Measurements from ENCODE around the gene MT1A.
"Not testable (repeated sequence)": the region's sequence is repeated elsewhere in the genome, so short reads cannot be mapped to it uniquely, and the experiment has no call there.

Gene MT1A

DNA sequence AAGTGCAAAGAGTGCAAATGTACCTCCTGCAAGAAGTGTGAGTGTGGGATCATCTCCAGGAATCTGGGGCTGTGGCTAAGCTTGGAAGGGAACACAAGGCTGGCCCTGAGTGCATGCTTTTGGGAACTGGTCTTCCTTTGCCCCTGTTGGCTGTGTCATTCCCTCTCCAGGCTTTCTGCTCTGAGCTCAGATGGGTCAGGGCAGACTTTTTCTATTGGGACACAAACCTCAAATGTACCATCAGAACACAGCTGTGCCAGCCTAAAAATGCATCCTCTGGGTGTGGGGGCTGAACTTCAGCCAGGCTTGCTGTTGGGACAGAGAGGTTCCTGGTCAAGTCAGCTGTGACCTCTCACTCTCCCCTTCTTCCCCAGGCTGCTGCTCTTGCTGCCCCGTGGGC is 14.1 kb downstream of the MT1A start:
- in situ Hi-C loops (cut with HindIII; ENCODE audit: low sequenced_read_pairs), result loop anchor here (5.0 kb wide), 1 partner anchor 85 kb away; the partner anchor contains the start of gene MT4

- in situ Hi-C loops (cut with HindIII; ENCODE audit: low sequenced_read_pairs), result loop anchor here (5.0 kb wide), 1 partner anchor 86 kb away; the partner anchor contains the start of gene MT4
These were observed 14.8 kb downstream of the MT1A start for GRCh38 chr16:56653218-56653617.

DNA sequence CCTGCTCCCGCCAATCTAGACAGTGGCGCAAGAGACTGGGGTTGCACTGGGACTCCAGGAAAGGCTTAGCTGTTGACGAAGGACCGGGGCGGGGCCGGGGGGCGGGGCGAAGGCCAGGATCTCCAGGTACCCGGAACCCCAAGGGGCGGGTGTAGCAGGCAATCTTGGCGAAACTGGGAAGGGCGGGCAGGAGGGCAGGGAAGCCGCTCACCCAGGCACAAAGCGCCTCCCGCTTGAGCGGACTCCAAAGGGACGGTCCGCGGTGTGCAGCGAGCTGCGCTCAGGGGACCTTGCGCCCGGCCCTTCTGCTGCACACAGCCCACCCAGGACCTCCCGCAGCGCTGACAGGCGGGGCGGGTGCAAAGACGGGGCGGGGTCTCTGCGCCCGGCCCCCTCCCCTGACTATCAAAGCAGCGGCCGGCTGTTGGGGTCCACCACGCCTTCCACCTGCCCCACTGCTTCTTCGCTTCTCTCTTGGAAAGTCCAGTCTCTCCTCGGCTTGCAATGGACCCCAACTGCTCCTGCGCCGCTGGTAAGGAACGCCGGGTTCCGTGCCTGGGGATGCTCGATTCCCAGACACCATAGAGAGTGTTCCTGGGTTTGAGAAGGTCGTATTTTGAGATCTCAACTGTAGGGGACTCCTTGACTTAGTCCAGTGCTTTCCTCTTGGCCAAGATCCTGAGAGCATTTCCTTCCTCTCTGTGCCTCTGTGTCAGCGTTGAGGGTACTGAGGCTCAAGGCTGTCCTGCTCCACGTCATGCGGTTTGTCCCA is 19.3 kb downstream of the MT1A start, which contains the start of gene MT1F:
TSS of gene MT1F (plus strand) at position 405 of the 772 bp plus-strand sequence. CDS start at position 505, 100 bp downstream.
- in situ Hi-C loops (cut with HindIII; ENCODE audit: low sequenced_read_pairs), result no loop called here

GRCh38 chr16:56658327-56658875 is 19.9 kb downstream of the MT1A start:
- in situ Hi-C loops (cut with HindIII; ENCODE audit: low sequenced_read_pairs), result no loop called here

DNA sequence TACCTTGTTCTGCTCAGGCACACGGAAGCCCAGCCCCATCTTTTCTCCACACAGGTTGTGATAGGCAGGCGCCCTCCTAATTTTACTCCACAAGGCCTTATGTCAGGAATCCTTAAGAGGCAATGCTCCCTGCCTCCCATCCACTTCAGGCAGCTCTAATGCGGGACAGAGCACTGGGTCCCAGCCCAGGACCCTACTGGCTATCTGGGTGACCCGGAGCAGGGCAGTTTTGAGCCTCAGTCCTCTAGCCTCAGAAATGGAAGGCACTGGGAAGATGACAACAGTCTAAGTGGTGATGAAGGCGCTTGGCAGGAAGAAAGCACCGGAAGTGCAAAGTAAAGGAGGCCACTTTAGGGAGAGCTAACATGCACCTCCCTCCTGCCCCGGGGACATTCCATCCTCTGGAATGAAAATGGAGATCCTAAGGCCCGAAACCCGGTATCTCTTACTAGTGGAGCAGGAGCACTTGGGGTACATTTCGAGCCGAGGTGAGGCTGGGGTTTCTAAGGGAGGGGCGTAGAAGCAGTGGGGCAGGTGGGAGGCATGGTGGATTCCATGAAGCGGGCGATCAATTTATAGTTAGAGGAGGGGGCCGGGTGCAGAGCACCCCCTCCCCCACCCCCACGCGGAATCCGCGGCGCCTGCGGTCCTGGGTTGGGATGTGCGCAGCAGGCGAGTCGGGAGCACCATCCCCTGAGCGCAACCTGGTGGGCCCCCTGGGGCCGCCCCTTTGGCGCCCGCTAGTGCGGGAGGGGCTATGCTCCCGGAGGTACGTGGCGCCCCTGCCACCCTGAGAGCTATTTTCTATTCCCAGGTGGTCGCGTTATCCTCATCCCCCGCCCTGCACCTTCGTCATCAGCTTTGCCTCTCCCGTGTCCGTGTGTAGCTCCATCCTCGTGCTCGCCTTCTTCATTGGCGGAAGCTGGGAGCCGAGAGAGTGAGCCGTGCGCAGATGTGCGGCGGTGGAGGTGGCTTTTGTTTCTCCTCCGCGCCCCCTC is 24.2 kb downstream of the MT1A start:
- in situ Hi-C loops (cut with HindIII; ENCODE audit: low sequenced_read_pairs), result no loop called here

GRCh38 chr16:56664506-56664905 is 26.0 kb downstream of the MT1A start:
- in situ Hi-C loops (cut with HindIII; ENCODE audit: low sequenced_read_pairs), result no loop called here

DNA sequence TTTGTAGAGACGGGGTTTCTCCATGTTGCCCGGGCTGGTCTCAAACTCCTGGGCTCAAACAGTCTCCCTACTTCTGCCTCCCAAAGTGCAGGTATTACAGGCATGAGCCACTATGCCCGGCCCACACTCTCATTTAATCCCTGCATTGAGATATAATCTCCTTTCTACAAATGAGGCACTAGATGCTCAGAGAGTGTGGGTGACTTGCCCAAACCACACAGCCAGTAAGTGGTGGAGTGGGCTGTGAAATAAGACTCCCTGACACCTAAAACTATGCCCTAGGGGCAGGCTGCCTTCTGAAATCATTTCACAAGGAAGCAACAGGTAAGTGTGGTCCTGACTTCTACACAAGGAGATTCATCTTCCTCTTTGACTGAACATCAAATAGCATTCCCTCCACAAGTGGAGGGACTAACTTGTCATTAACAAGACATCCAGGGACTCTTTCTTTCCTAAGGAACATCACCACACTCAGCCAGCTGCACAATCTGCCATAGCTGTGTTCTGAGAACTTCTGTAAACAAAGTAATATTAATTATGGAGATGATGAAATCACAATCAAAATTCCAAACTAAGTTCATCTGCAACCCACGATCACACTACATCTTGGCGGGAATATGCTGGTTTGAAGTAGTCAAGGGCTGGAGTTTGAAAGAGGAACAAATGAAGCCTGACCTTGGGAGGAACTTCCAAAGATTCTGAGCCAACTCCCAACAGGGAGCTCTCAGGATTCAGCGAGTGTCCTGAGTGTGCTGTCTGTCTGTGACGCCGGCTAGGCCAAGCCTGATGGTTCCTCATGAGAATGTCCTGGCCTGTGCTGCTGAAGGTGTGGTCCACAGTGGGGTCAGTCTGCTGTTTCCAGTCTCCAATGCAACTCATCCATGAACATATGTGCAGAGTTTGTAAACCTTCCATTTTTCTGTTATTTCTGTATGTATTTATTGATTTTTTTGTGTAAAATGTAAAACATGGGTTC is 27.1 kb downstream of the MT1A start:
- in situ Hi-C loops (cut with HindIII; ENCODE audit: low sequenced_read_pairs), result loop anchor here (5.0 kb wide), 1 partner anchor 52 kb away; no protein-coding TSS in a partner anchor

GRCh38 chr16:56667581-56668571 is 29.4 kb downstream of the MT1A start, which contains the start of gene MT1G:
Gene MT1G, minus strand, starts transcription at chr16:56668065. Its CDS starts 72 bp downstream, at chr16:56667993.
- in situ Hi-C loops (cut with HindIII; ENCODE audit: low sequenced_read_pairs), result loop anchor here (5.0 kb wide), 1 partner anchor 49 kb away; no protein-coding TSS in a partner anchor

GRCh38 chr16:56669005-56669839 is 30.8 kb downstream of the MT1A start, which contains the start of gene MT1H:
Gene MT1H, plus strand, starts transcription at chr16:56669814. Its CDS starts 71 bp downstream, at chr16:56669885.
- in situ Hi-C loops (cut with HindIII; ENCODE audit: low sequenced_read_pairs), result loop anchor here (5.0 kb wide), 1 partner anchor 48 kb away; no protein-coding TSS in a partner anchor

GRCh38 chr16:56669840-56670619 is 31.6 kb downstream of the MT1A start:
- in situ Hi-C loops (cut with HindIII; ENCODE audit: low sequenced_read_pairs), result loop anchor here (5.0 kb wide), 1 partner anchor 47 kb away; no protein-coding TSS in a partner anchor

GRCh38 chr16:56670620-56670934 is 32.1 kb downstream of the MT1A start:
- in situ Hi-C loops (cut with HindIII; ENCODE audit: low sequenced_read_pairs), result no loop called here

- in situ Hi-C loops (cut with HindIII; ENCODE audit: low sequenced_read_pairs), result not testable (repeated sequence)
These were observed 33.2 kb downstream of the MT1A start for GRCh38 chr16:56671691-56672090.

DNA sequence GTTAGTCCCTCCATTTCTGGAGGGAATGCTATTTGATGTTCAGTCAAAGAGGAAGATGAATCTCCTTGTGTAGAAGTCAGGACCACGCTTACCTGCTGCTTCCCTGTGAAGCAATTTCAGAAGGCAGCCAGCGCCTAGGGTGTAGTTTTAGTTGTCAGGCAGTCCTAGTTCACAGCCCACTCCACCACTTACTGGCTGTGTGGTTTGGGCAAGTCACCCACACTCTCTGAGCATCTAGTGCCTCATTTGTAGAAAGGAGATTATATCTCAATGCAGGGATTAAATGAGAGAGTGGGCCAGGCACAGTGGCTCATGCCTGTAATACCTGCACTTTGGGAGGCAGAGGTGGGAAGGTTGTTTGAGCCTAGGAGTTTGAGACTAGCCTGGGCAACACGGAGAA is 33.7 kb downstream of the MT1A start:
- in situ Hi-C loops (cut with HindIII; ENCODE audit: low sequenced_read_pairs), result not testable (repeated sequence)

DNA sequence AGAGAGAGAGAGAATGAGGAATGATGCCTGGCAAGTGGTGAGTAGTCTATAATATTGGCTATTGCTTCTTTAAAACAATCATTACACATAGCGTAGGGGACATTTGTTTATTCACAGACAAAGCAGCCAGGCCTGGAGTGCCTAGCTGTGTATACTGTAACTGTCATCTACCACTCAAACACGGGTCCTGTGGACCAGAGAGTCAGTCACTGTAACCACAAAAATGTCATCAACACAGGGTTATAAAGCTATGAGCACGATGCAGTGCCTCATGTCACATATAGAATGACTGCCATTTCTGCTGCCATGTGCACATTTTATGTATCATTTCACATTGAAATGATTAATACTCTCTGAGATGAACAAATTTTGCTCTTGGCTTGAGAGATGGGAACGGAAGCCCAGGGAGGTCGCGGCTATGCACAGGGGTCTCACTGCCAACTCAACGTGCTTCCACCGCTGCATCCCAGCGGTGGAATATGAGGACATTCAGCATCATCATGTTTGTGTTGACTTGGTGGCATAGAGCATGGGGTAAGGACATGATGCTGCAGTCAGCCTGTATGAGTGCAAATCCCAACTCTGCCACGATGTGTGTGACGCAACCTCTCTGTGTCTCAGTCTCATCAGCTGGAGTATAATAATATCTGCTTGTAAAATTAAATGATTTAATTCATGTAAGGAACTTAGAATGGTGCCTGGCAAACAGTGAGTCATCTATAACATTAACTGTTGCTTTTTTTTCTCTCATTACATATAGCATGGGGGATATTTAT is 34.5 kb downstream of the MT1A start:
- in situ Hi-C loops (cut with HindIII; ENCODE audit: low sequenced_read_pairs), result no loop called here

DNA sequence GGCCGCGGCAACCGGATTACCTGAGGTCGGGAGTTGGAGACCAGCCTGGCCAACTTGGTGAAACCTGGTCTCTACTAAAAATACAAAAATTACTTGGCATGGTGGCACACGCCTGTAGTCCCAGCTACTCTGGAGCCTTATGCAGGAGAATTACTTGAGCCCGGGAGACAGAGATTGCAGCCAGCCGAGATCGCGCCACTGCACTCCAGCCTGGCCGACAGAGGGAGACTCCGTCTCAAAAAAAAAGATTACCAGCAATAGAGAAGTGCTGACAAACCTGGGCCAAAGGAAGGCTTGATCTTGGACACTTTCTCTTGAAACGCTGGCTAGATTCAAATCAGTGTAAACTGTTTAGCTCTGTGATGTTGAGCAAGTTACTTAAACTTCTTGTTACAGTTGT is 35.5 kb downstream of the MT1A start:
- in situ Hi-C loops (cut with HindIII; ENCODE audit: low sequenced_read_pairs), result no loop called here

DNA sequence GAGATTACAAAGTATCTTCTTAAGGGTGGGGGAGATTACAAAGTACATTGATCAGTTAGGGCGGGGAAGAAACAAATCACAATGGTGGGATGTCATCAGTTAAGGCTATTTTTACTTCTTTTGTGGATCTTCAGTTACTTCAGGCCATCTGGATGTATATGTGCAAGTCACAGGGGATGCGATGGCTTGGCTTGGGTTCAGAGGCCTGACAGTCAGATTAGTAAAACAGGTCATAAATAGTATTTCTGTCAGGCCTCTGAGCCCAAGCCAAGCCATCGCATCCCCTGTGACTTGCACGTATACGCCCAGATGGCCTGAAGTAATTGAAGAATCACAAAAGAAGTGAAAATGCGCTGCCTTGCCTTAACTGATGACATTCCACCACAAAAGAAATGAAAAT is 36.1 kb downstream of the MT1A start:
- in situ Hi-C loops (cut with HindIII; ENCODE audit: low sequenced_read_pairs), result not testable (repeated sequence)

Data from endothelial cell of hepatic sinusoid (primary cell).